ENCODE measurements around the gene RAD52.

- TF ChIP-seq MAX (IDR thresholded peaks at IDR 0.05) (no peak), CTCF (IDR thresholded peaks at IDR 0.05; ENCODE audit: low read depth, low read length, missing input control) (no peak), HNF4A (conservative IDR thresholded peaks at IDR 0.05) (no peak), RAD21 (IDR thresholded peaks at IDR 0.05) (no peak), ATF3 (IDR thresholded peaks at IDR 0.05) (no peak), EGR1 (IDR thresholded peaks at IDR 0.05; ENCODE audit: low read depth in 2 of 2) (no peak), TAF1 (conservative IDR thresholded peaks at IDR 0.05) (no peak), NR2F2 (IDR thresholded peaks at IDR 0.05) (no peak), YY1 (IDR thresholded peaks at IDR 0.05) (no peak), RXRA (IDR thresholded peaks at IDR 0.05) (no peak), ZBTB33 (IDR thresholded peaks at IDR 0.05) (no peak), HNF4G (IDR thresholded peaks at IDR 0.05) (no peak)
Observed at GRCh38 chr12:967641-968040, 18.1 kb upstream of the RAD52 start.

All from liver (tissue), 3 donors.